IPS-15b (cell line): ENCODE data around the gene HEATR3.

Experiments
- H3K27me3 ChIP-seq: one replicate; pipeline ENCODE4 v1.6.1; 2013; ENCODE audit warnings: low read length; ENCODE audit not compliant: control insufficient read depth, insufficient read depth
- H3K36me3 ChIP-seq: one replicate; pipeline ENCODE4 v1.6.1; 2013; ENCODE audit warnings: low read length; ENCODE audit not compliant: control insufficient read depth, insufficient read depth
- H3K4me1 ChIP-seq: one replicate; pipeline ENCODE4 v1.6.1; 2013; ENCODE audit warnings: mild to moderate bottlenecking, low read length; ENCODE audit not compliant: control insufficient read depth, insufficient read depth
- H3K4me3 ChIP-seq: one replicate; pipeline ENCODE4 v1.5.1; 2013; ENCODE audit warnings: low read depth, low read length
- H3K9ac ChIP-seq: one replicate; pipeline ENCODE4 v1.6.1; 2013; ENCODE audit warnings: low read depth, mild to moderate bottlenecking, low read length
- H3K9me3 ChIP-seq: one replicate; pipeline ENCODE4 v1.6.1; 2013; ENCODE audit warnings: mild to moderate bottlenecking, low read length; ENCODE audit not compliant: control insufficient read depth, insufficient read depth

The HEATR3 gene

GRCh38 chr16:50081428-50082018 is 15.8 kb downstream of the HEATR3 start:
- Histone ChIP-seq H3K4me3 (no peak overlapping the region), H3K36me3 (peaks cover 15% of the 10 kb centered on the region), H3K27me3 (no peaks in the 10 kb centered on the region), H3K9ac (no peak overlapping the region), H3K4me1 (no peaks in the 10 kb centered on the region), H3K9me3 (no peaks in the 10 kb centered on the region)

GRCh38 chr16:50083996-50084395 is 18.2 kb downstream of the HEATR3 start:
- Histone ChIP-seq H3K36me3 (peaks cover 15% of the 10 kb centered on the region), H3K27me3 (no peaks in the 10 kb centered on the region), H3K9ac (no peak overlapping the region), H3K9me3 (no peaks in the 10 kb centered on the region), H3K4me1 (no peaks in the 10 kb centered on the region), H3K4me3 (no peak overlapping the region)

- Histone ChIP-seq H3K9ac (no peak overlapping the region), H3K9me3 (no peaks in the 10 kb centered on the region), H3K4me3 (no peak overlapping the region), H3K36me3 (peaks cover 12% of the 10 kb centered on the region), H3K4me1 (no peaks in the 10 kb centered on the region), H3K27me3 (no peaks in the 10 kb centered on the region)
Observed at GRCh38 chr16:50086176-50086575, 20.4 kb downstream of the HEATR3 start.

- Histone ChIP-seq H3K9me3 (no peaks in the 10 kb centered on the region), H3K27me3 (no peaks in the 10 kb centered on the region), H3K9ac (no peak overlapping the region), H3K4me3 (no peak overlapping the region), H3K4me1 (no peaks in the 10 kb centered on the region), H3K36me3 (peaks cover 12% of the 10 kb centered on the region)
Observed at GRCh38 chr16:50088302-50088701, 22.5 kb downstream of the HEATR3 start.

GRCh38 chr16:50092891-50093290 is 27.1 kb downstream of the HEATR3 start:
- H3K4me3 ChIP-seq, result no peak overlapping the region
- peaks cover 4% of the 10 kb centered on the region for H3K36me3 ChIP-seq

GRCh38 chr16:50093607-50094539 is 28.1 kb downstream of the HEATR3 start:
- H3K4me3 ChIP-seq, result no peak overlapping the region
- H3K27me3 ChIP-seq, result no peaks in the 10 kb centered on the region
- H3K9ac ChIP-seq, result no peak overlapping the region
- H3K4me1 ChIP-seq, result no peaks in the 10 kb centered on the region
- no peaks in the 10 kb centered on the region for H3K9me3 ChIP-seq
- peaks cover 4% of the 10 kb centered on the region for H3K36me3 ChIP-seq

More at GRCh38 chr16:50092891-50093290, 27.1 kb downstream of the HEATR3 start:
- Histone ChIP-seq H3K27me3 (no peaks in the 10 kb centered on the region), H3K9ac (no peak overlapping the region), H3K9me3 (no peaks in the 10 kb centered on the region), H3K4me1 (no peaks in the 10 kb centered on the region)

- H3K4me3 ChIP-seq, result no peak overlapping the region
- H3K36me3 ChIP-seq, result peaks cover 11% of the 10 kb centered on the region
- H3K9ac ChIP-seq, result no peak overlapping the region
- no peaks in the 10 kb centered on the region for H3K9me3 ChIP-seq
- H3K4me1 ChIP-seq, result no peaks in the 10 kb centered on the region
- H3K27me3 ChIP-seq, result no peaks in the 10 kb centered on the region
Observed at GRCh38 chr16:50096791-50097190, 31.0 kb downstream of the HEATR3 start.

- Histone ChIP-seq H3K9ac (no peak overlapping the region), H3K9me3 (no peaks in the 10 kb centered on the region), H3K36me3 (peaks cover 20% of the 10 kb centered on the region), H3K4me1 (no peaks in the 10 kb centered on the region), H3K27me3 (no peaks in the 10 kb centered on the region), H3K4me3 (no peak overlapping the region)
Observed at GRCh38 chr16:50099957-50100648, 34.3 kb downstream of the HEATR3 start.

GRCh38 chr16:50102051-50102746 is 36.4 kb downstream of the HEATR3 start:
- Histone ChIP-seq H3K9me3 (no peaks in the 10 kb centered on the region), H3K36me3 (peaks cover 16% of the 10 kb centered on the region), H3K27me3 (no peaks in the 10 kb centered on the region), H3K4me3 (no peak overlapping the region), H3K4me1 (no peaks in the 10 kb centered on the region), H3K9ac (no peak overlapping the region)

GRCh38 chr16:50103764-50104163 is 38.0 kb downstream of the HEATR3 start:
- Histone ChIP-seq H3K9ac (no peak overlapping the region), H3K4me3 (no peak overlapping the region), H3K27me3 (no peaks in the 10 kb centered on the region), H3K4me1 (no peaks in the 10 kb centered on the region), H3K36me3 (peaks cover 16% of the 10 kb centered on the region), H3K9me3 (no peaks in the 10 kb centered on the region)

GRCh38 chr16:50114357-50115129 is 48.8 kb downstream of the HEATR3 start:
- Histone ChIP-seq H3K9me3 (no peaks in the 10 kb centered on the region), H3K4me3 (no peak overlapping the region), H3K27me3 (no peaks in the 10 kb centered on the region), H3K4me1 (peaks cover 7% of the 10 kb centered on the region), H3K9ac (no peak overlapping the region), H3K36me3 (no peaks in the 10 kb centered on the region)
